CD4-positive, alpha-beta T cell treated with Interleukin-6 at 100 ng/mL for 8 hours (primary cell): Measurements from ENCODE around the gene METRNL.

ENCODE experiments used
- DNase-seq: peaks from one replicate; pipeline ENCODE4 v3.0.0-alpha.2; 2020; ENCODE audit warnings: mixed read lengths, low spot score

Gene METRNL

GRCh38 chr17:83067071-83067717, 12.2 kb upstream of the METRNL start:
- no peak for DNase-seq

- DNase-seq: no peak
These were observed 11.6 kb upstream of the METRNL start for GRCh38 chr17:83067718-83068261.

- DNase-seq: no peak
These were observed 10.5 kb upstream of the METRNL start for GRCh38 chr17:83068641-83069570.

- DNase-seq: no peak
These were observed 9.9 kb upstream of the METRNL start for GRCh38 chr17:83069571-83069906.

GRCh38 chr17:83069931-83070742, 9.3 kb upstream of the METRNL start:
- no peak for DNase-seq

GRCh38 chr17:83070800-83071341, 8.5 kb upstream of the METRNL start:
- DNase-seq: no peak

- DNase-seq: no peak
These were observed 8.0 kb upstream of the METRNL start for GRCh38 chr17:83071365-83071764.

- no peak for DNase-seq
These were observed 7.3 kb upstream of the METRNL start for GRCh38 chr17:83071966-83072562.

- DNase-seq: no peak
These were observed 6.6 kb upstream of the METRNL start for GRCh38 chr17:83072600-83073358.

- DNase-seq: no peak
These were observed 5.9 kb upstream of the METRNL start for GRCh38 chr17:83073389-83074063.

GRCh38 chr17:83074486-83075223, 4.8 kb upstream of the METRNL start:
- no peak for DNase-seq

- no peak for DNase-seq
These were observed 4.0 kb upstream of the METRNL start for GRCh38 chr17:83075270-83075880.

- DNase-seq: no peak
These were observed 2.5 kb upstream of the METRNL start for GRCh38 chr17:83076938-83077337.

GRCh38 chr17:83077411-83077810, 2.0 kb upstream of the METRNL start:
- DNase-seq: no peak

GRCh38 chr17:83077939-83078338, 1.5 kb upstream of the METRNL start:
- DNase-seq: no peak

GRCh38 chr17:83078378-83079351, 744 bp upstream of the METRNL start:
- DNase-seq: no peak

GRCh38 chr17:83079766-83080578, 563 bp downstream of the METRNL start:
- no peak for DNase-seq
